Uterus (tissue), 4 donors: ENCODE data around the gene FRMD5. TPM values are rescaled to one million over a fixed set of nuclear protein-coding genes. Genes with fewer than 3 reads are reported as not detected.

Experiments used
- DNase-seq, 2 donors: peaks; one replicate each; pipeline ENCODE4 v3.0.0-alpha.2; 2019 to 2020
- H3K27ac ChIP-seq, 2 donors: fragments of 200-600 bp; sonication (generic); 1 replicate in 1 of 2; 2 replicates in 1 of 2; pipeline ENCODE4 v1.5.1; 2016 to 2018
- H3K27me3 ChIP-seq, 2 donors: fragments of 200-600 bp; sonication (generic); one replicate each; pipeline ENCODE4 v1.5.1; 2018 to 2019; ENCODE audit warnings: control low read depth in 1 of 2
- H3K36me3 ChIP-seq, 2 donors: fragments of 200-600 bp; sonication (generic); one replicate each; pipeline ENCODE4 v1.5.1; 2019; ENCODE audit warnings: control low read depth in 1 of 2
- H3K4me1 ChIP-seq, 2 donors: fragments of 200-600 bp; sonication (generic); one replicate each; pipeline ENCODE4 v1.5.1; 2018 to 2019; ENCODE audit warnings: control low read depth in 1 of 2
- H3K4me3 ChIP-seq, 2 donors: fragments of 200-600 bp; sonication (generic); 1 replicate in 1 of 2; 2 replicates in 1 of 2; pipeline ENCODE4 v1.5.1; 2018 to 2019; ENCODE audit warnings: mild to moderate bottlenecking in 1 of 2
- H3K9me3 ChIP-seq, 2 donors: fragments of 200-600 bp; sonication (generic); one replicate each; pipeline ENCODE4 v1.5.1; 2019; ENCODE audit warnings: control low read depth in 1 of 2
- POLR2A ChIP-seq, 2 donors: fragments of 450-650 bp; IDR thresholded peaks; one replicate each; pipeline ENCODE4 v1.6.1; 2016; ENCODE audit warnings: antibody characterized with exemption in 2 of 2, mild to moderate bottlenecking in 1 of 2, moderate library complexity in 1 of 2
- intact Hi-C: fragments of 100-400 bp; cut with DNase I; formaldehyde crosslinking; loops from one replicate; pipeline ENCODE4 v1.15.1; 2023; ENCODE audit warnings: low total_unique reads
- total RNA-seq, 4 donors: library from RNA; depleted of rRNA in 3 of 4; stranded (reverse); fragments of >200 nt in 3 of 4; gene quantifications; one replicate each; pipeline versions ENCODE4 v1.1.0 to v1.2.4, GENCODE V29; 2014 to 2023
- TF ChIP-seq, protein P1 (sequence below), 4 experiments: fragments of 200-600 bp in 2 of 4; fragments of 450-650 bp in 2 of 4; sonication (generic) in 2 of 4; IDR thresholded peaks; one replicate each; pipeline ENCODE4 v1.5.1; 2016 to 2019; ENCODE audit warnings: antibody characterized with exemption in 4 of 4, mild to moderate bottlenecking in 2 of 4, moderate library complexity in 1 of 4
- donor health status: DM: yes; HTN: yes; CAD: no.

The FRMD5 gene
- total RNA-seq, 4 donors from 2014 or later: 0.37 to 1.0 TPM; not detected in 2

DNA sequence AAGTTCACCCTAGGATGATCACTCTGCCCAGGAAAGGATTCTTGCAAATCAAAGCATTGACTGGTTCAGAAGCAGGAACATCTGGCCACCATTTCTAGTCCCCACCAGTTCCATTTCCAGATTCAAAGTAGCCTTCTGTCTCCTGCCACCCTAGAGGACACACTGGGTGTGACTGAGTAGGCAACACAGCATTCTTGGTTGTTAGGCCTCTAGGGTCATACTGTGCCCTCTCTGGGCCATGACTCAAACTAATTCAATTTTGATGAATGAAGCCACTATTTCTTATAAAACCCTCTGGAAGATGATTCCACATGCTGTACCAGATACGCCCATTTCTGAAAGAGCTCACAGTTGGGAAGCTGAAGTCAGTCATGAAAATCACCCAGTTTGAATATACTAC, 298.5 kb downstream of the FRMD5 start:
- H3K27ac ChIP-seq: no peak overlapping the region
- H3K27me3 ChIP-seq: no peaks in the 10 kb centered on the region
- intact Hi-C loops: no loop called here
- no peaks in the 10 kb centered on the region for H3K4me1 ChIP-seq
- H3K4me3 ChIP-seq: no peak overlapping the region
- no peak for DNase-seq
- no peaks in the 10 kb centered on the region for H3K9me3 ChIP-seq
- no peaks in the 10 kb centered on the region for H3K36me3 ChIP-seq
- TF ChIP-seq, protein P1, sequence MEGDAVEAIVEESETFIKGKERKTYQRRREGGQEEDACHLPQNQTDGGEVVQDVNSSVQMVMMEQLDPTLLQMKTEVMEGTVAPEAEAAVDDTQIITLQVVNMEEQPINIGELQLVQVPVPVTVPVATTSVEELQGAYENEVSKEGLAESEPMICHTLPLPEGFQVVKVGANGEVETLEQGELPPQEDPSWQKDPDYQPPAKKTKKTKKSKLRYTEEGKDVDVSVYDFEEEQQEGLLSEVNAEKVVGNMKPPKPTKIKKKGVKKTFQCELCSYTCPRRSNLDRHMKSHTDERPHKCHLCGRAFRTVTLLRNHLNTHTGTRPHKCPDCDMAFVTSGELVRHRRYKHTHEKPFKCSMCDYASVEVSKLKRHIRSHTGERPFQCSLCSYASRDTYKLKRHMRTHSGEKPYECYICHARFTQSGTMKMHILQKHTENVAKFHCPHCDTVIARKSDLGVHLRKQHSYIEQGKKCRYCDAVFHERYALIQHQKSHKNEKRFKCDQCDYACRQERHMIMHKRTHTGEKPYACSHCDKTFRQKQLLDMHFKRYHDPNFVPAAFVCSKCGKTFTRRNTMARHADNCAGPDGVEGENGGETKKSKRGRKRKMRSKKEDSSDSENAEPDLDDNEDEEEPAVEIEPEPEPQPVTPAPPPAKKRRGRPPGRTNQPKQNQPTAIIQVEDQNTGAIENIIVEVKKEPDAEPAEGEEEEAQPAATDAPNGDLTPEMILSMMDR (IDR thresholded peaks at IDR 0.05): no peak

DNA sequence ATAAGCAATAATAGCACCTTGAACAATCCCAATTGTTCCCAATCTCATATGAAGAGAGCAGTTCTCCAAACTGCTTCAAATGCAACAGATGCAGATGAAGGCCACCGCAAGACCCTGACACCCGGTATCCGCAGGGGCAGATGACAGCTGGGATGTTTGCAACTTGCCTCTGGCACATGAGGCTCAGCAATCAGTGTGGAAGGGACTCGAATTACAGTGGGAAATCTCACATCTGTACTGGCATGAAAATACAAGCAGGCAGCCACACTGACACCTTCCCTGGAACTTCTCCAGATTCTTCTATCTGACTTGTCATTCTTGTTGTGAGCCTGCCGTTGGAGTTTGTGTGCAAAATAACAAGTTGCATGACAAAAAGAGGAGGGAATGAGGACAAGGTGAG, 299.5 kb downstream of the FRMD5 start:
- DNase-seq: no peak
- no peaks in the 10 kb centered on the region for H3K9me3 ChIP-seq
- no peaks in the 10 kb centered on the region for H3K4me1 ChIP-seq
- H3K27ac ChIP-seq: no peak overlapping the region
- no peak overlapping the region for H3K4me3 ChIP-seq
- no peak for TF ChIP-seq POLR2A (IDR thresholded peaks at IDR 0.05)
- TF ChIP-seq, protein P1 (IDR thresholded peaks at IDR 0.05): no peak
- no peaks in the 10 kb centered on the region for H3K27me3 ChIP-seq
- no peaks in the 10 kb centered on the region for H3K36me3 ChIP-seq
- intact Hi-C loops: no loop called here

DNA sequence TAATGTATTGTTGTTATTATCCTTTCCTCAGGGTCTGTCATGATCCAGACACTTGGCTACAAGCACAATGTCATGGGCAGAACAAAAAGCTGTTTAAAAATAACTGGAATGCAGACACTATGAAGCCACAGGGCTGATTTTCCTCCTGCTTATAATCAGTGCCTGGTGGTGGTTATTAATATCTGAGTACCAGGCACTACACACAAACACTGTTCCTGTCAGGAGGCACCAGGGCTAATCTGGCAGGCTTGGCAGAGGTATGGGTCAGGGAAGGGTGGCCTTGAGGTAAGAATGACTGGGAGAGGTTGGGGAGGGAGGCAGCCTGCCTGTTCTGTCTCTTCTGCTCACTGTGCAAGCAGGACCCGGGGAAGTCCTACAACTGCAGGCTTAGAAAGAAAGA, 301.1 kb downstream of the FRMD5 start:
- intact Hi-C loops: no loop called here
- Histone ChIP-seq H3K27me3 (no peaks in the 10 kb centered on the region), H3K36me3 (no peaks in the 10 kb centered on the region), H3K9me3 (no peaks in the 10 kb centered on the region), H3K4me1 (no peaks in the 10 kb centered on the region), H3K27ac (no peak overlapping the region), H3K4me3 (no peak overlapping the region)
- no peak for DNase-seq
- TF ChIP-seq, protein P1 (IDR thresholded peaks at IDR 0.05): no peak
- TF ChIP-seq POLR2A (IDR thresholded peaks at IDR 0.05): no peak

DNA sequence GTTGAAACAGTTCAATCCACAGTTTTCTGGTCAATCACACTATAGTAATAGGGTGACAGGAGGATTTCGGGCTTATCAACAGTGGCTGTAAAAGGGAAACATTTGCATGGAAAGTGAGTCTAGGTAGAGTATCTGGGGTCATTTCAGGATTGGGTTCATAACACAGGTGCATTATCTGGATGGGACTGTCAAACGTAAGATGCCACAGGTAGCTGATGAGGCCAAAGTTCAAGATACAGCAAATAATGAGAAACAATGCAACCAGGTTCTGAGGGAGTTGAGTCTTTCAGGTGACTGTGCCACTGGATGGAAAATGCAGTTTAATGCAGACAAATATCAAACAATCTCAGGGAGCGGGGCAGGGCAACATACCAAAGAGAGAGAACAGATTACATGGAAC, 306.0 kb downstream of the FRMD5 start:
- H3K36me3 ChIP-seq: no peaks in the 10 kb centered on the region
- no peaks in the 10 kb centered on the region for H3K27me3 ChIP-seq
- intact Hi-C loops: no loop called here
- H3K9me3 ChIP-seq: no peaks in the 10 kb centered on the region
- DNase-seq: no peak
- no peak overlapping the region for H3K27ac ChIP-seq
- TF ChIP-seq POLR2A (IDR thresholded peaks at IDR 0.05): no peak
- TF ChIP-seq, protein P1 (IDR thresholded peaks at IDR 0.05): no peak
- H3K4me1 ChIP-seq: no peaks in the 10 kb centered on the region
- H3K4me3 ChIP-seq: no peak overlapping the region

DNA sequence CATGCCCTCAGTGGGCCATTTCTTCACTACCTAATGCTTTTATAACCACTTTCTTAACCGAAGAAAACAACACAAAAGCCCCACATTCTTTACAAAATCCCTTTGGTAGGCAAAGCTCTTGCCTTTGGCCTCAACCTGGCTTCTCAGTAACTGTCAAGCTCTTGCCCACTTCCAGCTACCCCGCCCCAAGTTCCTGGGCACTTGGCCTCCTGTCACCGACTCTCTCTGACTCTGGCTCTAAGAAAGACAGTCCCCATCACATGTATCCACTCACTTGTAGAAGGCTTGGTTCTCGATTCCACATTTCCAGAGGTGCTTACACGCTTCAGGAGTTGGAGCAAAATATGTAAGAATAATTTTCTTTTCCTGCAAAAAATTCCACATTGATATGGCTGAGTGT, 307.2 kb downstream of the FRMD5 start:
- H3K27ac ChIP-seq: no peak overlapping the region
- no peaks in the 10 kb centered on the region for H3K9me3 ChIP-seq
- TF ChIP-seq POLR2A (IDR thresholded peaks at IDR 0.05): no peak
- no peaks in the 10 kb centered on the region for H3K4me1 ChIP-seq
- no peaks in the 10 kb centered on the region for H3K27me3 ChIP-seq
- H3K36me3 ChIP-seq: no peaks in the 10 kb centered on the region
- no peak for DNase-seq
- intact Hi-C loops: no loop called here
- H3K4me3 ChIP-seq: no peak overlapping the region

DNA sequence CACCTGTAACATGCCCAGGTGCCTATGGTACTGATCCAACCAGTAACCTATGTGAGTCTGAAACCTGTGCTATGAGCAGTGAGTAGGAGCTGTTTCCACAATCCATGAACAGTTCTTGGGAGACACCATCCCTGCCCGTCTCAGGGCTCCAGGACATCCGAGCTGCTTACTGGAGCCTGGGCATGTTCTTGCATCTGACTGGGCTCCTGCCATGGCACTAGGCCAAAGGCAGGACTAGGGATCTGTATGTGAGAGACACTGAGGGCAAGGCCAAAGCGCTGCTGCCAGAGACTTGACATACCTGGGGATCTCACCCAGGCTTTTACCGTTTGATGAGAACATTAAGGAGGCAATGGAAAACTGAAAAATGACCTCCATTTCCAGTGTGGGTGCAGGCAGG, 308.5 kb downstream of the FRMD5 start:
- intact Hi-C loops: no loop called here
- no peak overlapping the region for H3K27ac ChIP-seq
- no peaks in the 10 kb centered on the region for H3K27me3 ChIP-seq
- H3K9me3 ChIP-seq: no peaks in the 10 kb centered on the region
- TF ChIP-seq POLR2A (IDR thresholded peaks at IDR 0.05): no peak
- TF ChIP-seq, protein P1 (IDR thresholded peaks at IDR 0.05): no peak
- no peak overlapping the region for H3K4me3 ChIP-seq
- no peaks in the 10 kb centered on the region for H3K36me3 ChIP-seq
- no peaks in the 10 kb centered on the region for H3K4me1 ChIP-seq
- DNase-seq: no peak
